Small intestine (tissue), 7 donors: ENCODE measurements around the gene SPINT2. TPM values are rescaled to one million over a fixed set of nuclear protein-coding genes. Genes with fewer than 3 reads are reported as not detected.
"Not testable (repeated sequence)": the region's sequence is repeated elsewhere in the genome, so short reads cannot be mapped to it uniquely, and the experiment has no call there.

Experiments used
- DNase-seq, 2 donors: peaks; one replicate each; pipeline versions ENCODE4 v3.0.0 to v3.0.0-alpha.2; 2013
- FAIRE-seq: peaks from 2 replicates; lab custom pipeline; 2012; peaks lifted over from hg19 to GRCh38; lab: Jason Lieb, UNC
- H3K27ac ChIP-seq, 3 donors: one replicate each; pipeline ENCODE4 v1.5.1; 2013; ENCODE audit warnings: low read length in 2 of 3, mild to moderate bottlenecking in 2 of 3, control low read depth in 1 of 3, inconsistent platforms in 1 of 3, low read depth in 1 of 3, moderate library complexity in 1 of 3
- H3K27me3 ChIP-seq, 3 donors: one replicate each; pipeline ENCODE4 v1.6.1; 2013; ENCODE audit warnings: low read length in 3 of 3, inconsistent platforms in 1 of 3; ENCODE audit not compliant: control insufficient read depth in 3 of 3, insufficient read depth in 3 of 3
- H3K36me3 ChIP-seq, 3 donors: one replicate each; pipeline ENCODE4 v1.6.1; 2013; ENCODE audit warnings: low read length in 3 of 3, inconsistent platforms in 1 of 3, low read depth in 1 of 3, mild to moderate bottlenecking in 1 of 3, moderate library complexity in 1 of 3; ENCODE audit not compliant: control insufficient read depth in 3 of 3, insufficient read depth in 2 of 3
- H3K4me1 ChIP-seq, 3 donors: one replicate each; pipeline ENCODE4 v1.6.1; 2013; ENCODE audit warnings: low read length in 2 of 3, inconsistent platforms in 1 of 3, low read depth in 1 of 3, mild to moderate bottlenecking in 1 of 3, moderate library complexity in 1 of 3; ENCODE audit not compliant: control insufficient read depth in 3 of 3, insufficient read depth in 2 of 3
- H3K4me3 ChIP-seq, 3 donors: one replicate each; pipeline ENCODE4 v1.5.1; 2013; ENCODE audit warnings: low read length in 3 of 3, control low read depth in 1 of 3, inconsistent platforms in 1 of 3, low read depth in 1 of 3, mild to moderate bottlenecking in 1 of 3, moderate library complexity in 1 of 3
- H3K9me3 ChIP-seq, 2 donors: one replicate each; pipeline ENCODE4 v1.6.1; 2013; ENCODE audit warnings: low read depth in 1 of 2, low read length in 1 of 2; ENCODE audit not compliant: control insufficient read depth in 2 of 2, insufficient read depth in 1 of 2
- WGBS, 3 donors: extraction: QIAGEN DNeasy Blood & Tissue Kit; methylation state at CpG; one replicate each; pipeline ENCODE4 v1.1.7; 2013; 5-methylcytosine and 5-hydroxymethylcytosine counted together
- polyA plus RNA-seq, 4 donors: library from polyadenylated mRNA; stranded (reverse) in 3 of 4; unstranded in 1 of 4; fragments of 200-250 nt in 3 of 4; fragments of 120-200 nt in 1 of 4; gene quantifications; one replicate each; pipeline versions ENCODE4 v1.2.1 to v1.2.3, GENCODE V29; 2013
- donor health status: healthy with polysubstance abuse.
- donor health status: control.
- donor health status: control.
- donor health status: Bipolar disorder and iron deficiency.
- donor health status: healthy.

Gene SPINT2
- polyA plus RNA-seq, 4 donors: 263 to 450 (median 424) TPM

GRCh38 chr19:38329651-38330050 is 65.3 kb downstream of the SPINT2 start:
- peaks cover 3 to 16% (median 11%) of the 10 kb centered on the region in 3 donors for H3K36me3 ChIP-seq
- no peaks in the 10 kb centered on the region for H3K27me3 ChIP-seq
- no peaks in the 10 kb centered on the region for H3K4me1 ChIP-seq
- no peak overlapping the region for H3K4me3 ChIP-seq
- DNase-seq: no peak
- H3K9me3 ChIP-seq: no peaks in the 10 kb centered on the region
- 94 to 98% (median 98%) methylated on average over 7 of the region's 7 CpGs for WGBS, 3 donors
- no peak for FAIRE-seq
- no peak overlapping the region for H3K27ac ChIP-seq

- Histone ChIP-seq H3K27me3 (no peaks in the 10 kb centered on the region), H3K4me1 (no peaks in the 10 kb centered on the region), H3K9me3 (no peaks in the 10 kb centered on the region), H3K4me3 (no peak overlapping the region), H3K36me3 (peaks cover 3 to 13% (median 6%) of the 10 kb centered on the region in 3 donors), H3K27ac (no peak overlapping the region)
- no peak for DNase-seq
- FAIRE-seq: no peak
- WGBS, 3 donors: 87 to 89% (median 88%) methylated on average over 1 of the region's 1 CpG
Measured at GRCh38 chr19:38331728-38332127, 67.4 kb downstream of the SPINT2 start.

- no peak for DNase-seq
- Histone ChIP-seq H3K27ac (no peak overlapping the region), H3K27me3 (no peaks in the 10 kb centered on the region), H3K4me1 (peaks cover 0 to 7% (median 0%) of the 10 kb centered on the region in 3 donors), H3K9me3 (no peaks in the 10 kb centered on the region), H3K4me3 (no peak overlapping the region), H3K36me3 (no peaks in the 10 kb centered on the region)
- no peak for FAIRE-seq
- WGBS, 3 donors: 88 to 90% (median 88%) methylated on average over 9 of the region's 9 CpGs
Measured at GRCh38 chr19:38333245-38333644, 68.9 kb downstream of the SPINT2 start.

- no peak for FAIRE-seq
- Histone ChIP-seq H3K4me1 (peaks cover 0 to 7% (median 0%) of the 10 kb centered on the region in 3 donors), H3K4me3 (peak overlapping the region; percentile 61 to 70 (median 65)), H3K27me3 (no peaks in the 10 kb centered on the region), H3K36me3 (peaks cover 0 to 7% (median 0%) of the 10 kb centered on the region in 3 donors), H3K27ac (peak overlapping the region; percentile 96 to 99 (median 97)), H3K9me3 (no peaks in the 10 kb centered on the region)
- DNase-seq: peak; percentile 97 to 98
- 0 to 1% (median 1%) methylated on average over 48 to 52 of the region's 52 CpGs for WGBS, 3 donors
Measured at GRCh38 chr19:38335949-38336637, 71.7 kb downstream of the SPINT2 start.

GRCh38 chr19:38336638-38337359 is 72.4 kb downstream of the SPINT2 start:
- Histone ChIP-seq H3K4me3 (peak overlapping the region; percentile 61 to 70 (median 65)), H3K4me1 (peaks cover 0 to 7% (median 0%) of the 10 kb centered on the region in 3 donors), H3K36me3 (peaks cover 0 to 10% (median 0%) of the 10 kb centered on the region in 3 donors), H3K27me3 (no peaks in the 10 kb centered on the region), H3K27ac (peak overlapping the region; percentile 96 to 99 (median 97)), H3K9me3 (no peaks in the 10 kb centered on the region)
- 1 to 5% (median 4%) methylated on average over 34 to 41 of the region's 41 CpGs for WGBS, 3 donors
- peak; percentile 98 for DNase-seq
- FAIRE-seq: peak; percentile 47

GRCh38 chr19:38337360-38337653 is 72.9 kb downstream of the SPINT2 start:
- 51 to 64% (median 58%) methylated on average over 10 of the region's 10 CpGs for WGBS, 3 donors
- peaks cover 0 to 7% (median 0%) of the 10 kb centered on the region in 3 donors for H3K4me1 ChIP-seq
- H3K9me3 ChIP-seq: no peaks in the 10 kb centered on the region
- peak overlapping the region; percentile 7 to 97 (median 38) for H3K27ac ChIP-seq
- DNase-seq: no peak
- peak overlapping the region in 2 of 3 donors; percentile 24 to 70 for H3K4me3 ChIP-seq
- H3K36me3 ChIP-seq: peaks cover 0 to 10% (median 0%) of the 10 kb centered on the region in 3 donors
- H3K27me3 ChIP-seq: no peaks in the 10 kb centered on the region
- no peak for FAIRE-seq

GRCh38 chr19:38339011-38339410 is 74.6 kb downstream of the SPINT2 start:
- Histone ChIP-seq H3K36me3 (peaks cover 0 to 18% (median 0%) of the 10 kb centered on the region in 3 donors), H3K27ac (peak overlapping the region in 1 of 3 donors; percentile 33)
- not testable (repeated sequence) for FAIRE-seq, H3K4me1 ChIP-seq, H3K4me3 ChIP-seq, H3K9me3 ChIP-seq, H3K27me3 ChIP-seq
- WGBS, 3 donors: 22 to 48% (median 40%) methylated on average over 4 of the region's 4 CpGs
- DNase-seq: peak; percentile 48 to 54

GRCh38 chr19:38340927-38341326 is 76.6 kb downstream of the SPINT2 start:
- no peaks in the 10 kb centered on the region for H3K9me3 ChIP-seq
- H3K36me3 ChIP-seq: peaks cover 0 to 28% (median 0%) of the 10 kb centered on the region in 3 donors
- H3K4me3 ChIP-seq: no peak overlapping the region
- FAIRE-seq (no peak), DNase-seq (no peak)
- 86 to 97% (median 89%) methylated on average over 2 of the region's 2 CpGs for WGBS, 3 donors
- no peaks in the 10 kb centered on the region for H3K27me3 ChIP-seq
- peaks cover 0 to 7% (median 0%) of the 10 kb centered on the region in 3 donors for H3K4me1 ChIP-seq
- no peak overlapping the region for H3K27ac ChIP-seq
